ENCODE data around the gene XPR1.

Gene XPR1

GRCh38 chr1:180930687-180931086 is 298.9 kb downstream of the XPR1 start:
- H3K27me3 ChIP-seq (ENCODE audit: control insufficient read depth, insufficient read depth, low read length, poor library complexity, severe bottlenecking): no peaks in the 10 kb centered on the region
- 95 to 97% methylated on average over 5 of the region's 5 CpGs for WGBS, 2 experiments
- no peak overlapping the region for H3K4me3 ChIP-seq (ENCODE audit: insufficient read depth, low read depth, low read length)
- H3K9me3 ChIP-seq (ENCODE audit: control insufficient read depth, low read length): no peaks in the 10 kb centered on the region
- H3K4me1 ChIP-seq (ENCODE audit: control insufficient read depth, insufficient read depth, low read length): peaks cover 28% of the 10 kb centered on the region
- no peak overlapping the region for H3K27ac ChIP-seq (ENCODE audit: insufficient read depth, low read depth, low read length, poor library complexity, severe bottlenecking)
- no peaks in the 10 kb centered on the region for H3K36me3 ChIP-seq (ENCODE audit: control insufficient read depth, insufficient read depth, low read length)

- WGBS, 2 experiments: 89 to 94% methylated on average over 4 of the region's 4 CpGs
- Histone ChIP-seq H3K36me3 (ENCODE audit: control insufficient read depth, insufficient read depth, low read length) (no peaks in the 10 kb centered on the region), H3K4me3 (ENCODE audit: insufficient read depth, low read depth, low read length) (no peak overlapping the region), H3K4me1 (ENCODE audit: control insufficient read depth, insufficient read depth, low read length) (peaks cover 27% of the 10 kb centered on the region), H3K9me3 (ENCODE audit: control insufficient read depth, low read length) (no peaks in the 10 kb centered on the region), H3K27me3 (ENCODE audit: control insufficient read depth, insufficient read depth, low read length, poor library complexity, severe bottlenecking) (no peaks in the 10 kb centered on the region), H3K27ac (ENCODE audit: insufficient read depth, low read depth, low read length, poor library complexity, severe bottlenecking) (no peak overlapping the region)
These were observed 299.7 kb downstream of the XPR1 start for GRCh38 chr1:180931529-180931928.

GRCh38 chr1:180932378-180932777 is 300.6 kb downstream of the XPR1 start:
- H3K36me3 ChIP-seq (ENCODE audit: control insufficient read depth, insufficient read depth, low read length): no peaks in the 10 kb centered on the region
- 94 to 96% methylated on average over 3 to 4 of the region's 4 CpGs for WGBS, 2 experiments
- H3K4me1 ChIP-seq (ENCODE audit: control insufficient read depth, insufficient read depth, low read length): peaks cover 19% of the 10 kb centered on the region
- H3K27me3 ChIP-seq (ENCODE audit: control insufficient read depth, insufficient read depth, low read length, poor library complexity, severe bottlenecking): no peaks in the 10 kb centered on the region
- H3K9me3 ChIP-seq (ENCODE audit: control insufficient read depth, low read length): no peaks in the 10 kb centered on the region
- H3K4me3 ChIP-seq (ENCODE audit: insufficient read depth, low read depth, low read length): no peak overlapping the region
- no peak overlapping the region for H3K27ac ChIP-seq (ENCODE audit: insufficient read depth, low read depth, low read length, poor library complexity, severe bottlenecking)

GRCh38 chr1:180933141-180933540 is 301.3 kb downstream of the XPR1 start:
- no peak overlapping the region for H3K4me3 ChIP-seq (ENCODE audit: insufficient read depth, low read depth, low read length)
- peaks cover 11% of the 10 kb centered on the region for H3K4me1 ChIP-seq (ENCODE audit: control insufficient read depth, insufficient read depth, low read length)
- no peaks in the 10 kb centered on the region for H3K36me3 ChIP-seq (ENCODE audit: control insufficient read depth, insufficient read depth, low read length)
- no peaks in the 10 kb centered on the region for H3K9me3 ChIP-seq (ENCODE audit: control insufficient read depth, low read length)
- H3K27me3 ChIP-seq (ENCODE audit: control insufficient read depth, insufficient read depth, low read length, poor library complexity, severe bottlenecking): no peaks in the 10 kb centered on the region
- H3K27ac ChIP-seq (ENCODE audit: insufficient read depth, low read depth, low read length, poor library complexity, severe bottlenecking): no peak overlapping the region

GRCh38 chr1:180934563-180934962 is 302.7 kb downstream of the XPR1 start:
- 93 to 95% methylated on average over 7 of the region's 7 CpGs for WGBS, 2 experiments
- no peak overlapping the region for H3K4me3 ChIP-seq (ENCODE audit: insufficient read depth, low read depth, low read length)
- no peak overlapping the region for H3K27ac ChIP-seq (ENCODE audit: insufficient read depth, low read depth, low read length, poor library complexity, severe bottlenecking)
- H3K36me3 ChIP-seq (ENCODE audit: control insufficient read depth, insufficient read depth, low read length): no peaks in the 10 kb centered on the region
- H3K4me1 ChIP-seq (ENCODE audit: control insufficient read depth, insufficient read depth, low read length): peaks cover 8% of the 10 kb centered on the region
- no peaks in the 10 kb centered on the region for H3K9me3 ChIP-seq (ENCODE audit: control insufficient read depth, low read length)
- H3K27me3 ChIP-seq (ENCODE audit: control insufficient read depth, insufficient read depth, low read length, poor library complexity, severe bottlenecking): no peaks in the 10 kb centered on the region

- Histone ChIP-seq H3K36me3 (ENCODE audit: control insufficient read depth, insufficient read depth, low read length) (no peaks in the 10 kb centered on the region), H3K4me1 (ENCODE audit: control insufficient read depth, insufficient read depth, low read length) (peaks cover 8% of the 10 kb centered on the region), H3K27ac (ENCODE audit: insufficient read depth, low read depth, low read length, poor library complexity, severe bottlenecking) (no peak overlapping the region), H3K4me3 (ENCODE audit: insufficient read depth, low read depth, low read length) (no peak overlapping the region), H3K9me3 (ENCODE audit: control insufficient read depth, low read length) (no peaks in the 10 kb centered on the region), H3K27me3 (ENCODE audit: control insufficient read depth, insufficient read depth, low read length, poor library complexity, severe bottlenecking) (no peaks in the 10 kb centered on the region)
- 84 to 86% methylated on average over 45 of the region's 45 CpGs for WGBS, 2 experiments
These were observed 303.7 kb downstream of the XPR1 start for GRCh38 chr1:180935326-180936109.

- H3K4me1 ChIP-seq (ENCODE audit: control insufficient read depth, insufficient read depth, low read length): peaks cover 8% of the 10 kb centered on the region
- H3K4me3 ChIP-seq (ENCODE audit: insufficient read depth, low read depth, low read length): no peak overlapping the region
- 93 to 97% methylated on average over 28 of the region's 28 CpGs for WGBS, 2 experiments
- no peaks in the 10 kb centered on the region for H3K27me3 ChIP-seq (ENCODE audit: control insufficient read depth, insufficient read depth, low read length, poor library complexity, severe bottlenecking)
- H3K9me3 ChIP-seq (ENCODE audit: control insufficient read depth, low read length): no peaks in the 10 kb centered on the region
- H3K36me3 ChIP-seq (ENCODE audit: control insufficient read depth, insufficient read depth, low read length): no peaks in the 10 kb centered on the region
- H3K27ac ChIP-seq (ENCODE audit: insufficient read depth, low read depth, low read length, poor library complexity, severe bottlenecking): no peak overlapping the region
These were observed 304.5 kb downstream of the XPR1 start for GRCh38 chr1:180936110-180937011.

- Histone ChIP-seq H3K4me1 (ENCODE audit: control insufficient read depth, insufficient read depth, low read length) (peaks cover 8% of the 10 kb centered on the region), H3K27ac (ENCODE audit: insufficient read depth, low read depth, low read length, poor library complexity, severe bottlenecking) (no peak overlapping the region), H3K27me3 (ENCODE audit: control insufficient read depth, insufficient read depth, low read length, poor library complexity, severe bottlenecking) (no peaks in the 10 kb centered on the region), H3K36me3 (ENCODE audit: control insufficient read depth, insufficient read depth, low read length) (no peaks in the 10 kb centered on the region), H3K4me3 (ENCODE audit: insufficient read depth, low read depth, low read length) (no peak overlapping the region), H3K9me3 (ENCODE audit: control insufficient read depth, low read length) (no peaks in the 10 kb centered on the region)
- 98 to 100% methylated on average over 1 of the region's 1 CpG for WGBS, 2 experiments
These were observed 305.2 kb downstream of the XPR1 start for GRCh38 chr1:180937012-180937372.

- WGBS, 2 experiments: 92 to 93% methylated on average over 9 of the region's 9 CpGs
- H3K27ac ChIP-seq (ENCODE audit: insufficient read depth, low read depth, low read length, poor library complexity, severe bottlenecking): no peak overlapping the region
- H3K9me3 ChIP-seq (ENCODE audit: control insufficient read depth, low read length): no peaks in the 10 kb centered on the region
- no peaks in the 10 kb centered on the region for H3K27me3 ChIP-seq (ENCODE audit: control insufficient read depth, insufficient read depth, low read length, poor library complexity, severe bottlenecking)
- no peak overlapping the region for H3K4me3 ChIP-seq (ENCODE audit: insufficient read depth, low read depth, low read length)
- H3K36me3 ChIP-seq (ENCODE audit: control insufficient read depth, insufficient read depth, low read length): no peaks in the 10 kb centered on the region
- peaks cover 8% of the 10 kb centered on the region for H3K4me1 ChIP-seq (ENCODE audit: control insufficient read depth, insufficient read depth, low read length)
These were observed 305.9 kb downstream of the XPR1 start for GRCh38 chr1:180937624-180938225.

- Histone ChIP-seq H3K9me3 (ENCODE audit: control insufficient read depth, low read length) (no peaks in the 10 kb centered on the region), H3K27ac (ENCODE audit: insufficient read depth, low read depth, low read length, poor library complexity, severe bottlenecking) (no peak overlapping the region), H3K4me1 (ENCODE audit: control insufficient read depth, insufficient read depth, low read length) (peaks cover 9% of the 10 kb centered on the region), H3K36me3 (ENCODE audit: control insufficient read depth, insufficient read depth, low read length) (no peaks in the 10 kb centered on the region), H3K4me3 (ENCODE audit: insufficient read depth, low read depth, low read length) (no peak overlapping the region), H3K27me3 (ENCODE audit: control insufficient read depth, insufficient read depth, low read length, poor library complexity, severe bottlenecking) (no peaks in the 10 kb centered on the region)
- WGBS, 2 experiments: 91 to 94% methylated on average over 9 of the region's 9 CpGs
These were observed 307.4 kb downstream of the XPR1 start for GRCh38 chr1:180939073-180939710.
